GM19025 (cell line): ENCODE measurements around the gene SINHCAF.
A peak's percentile ranks its signal among the peaks of the same experiment; 100 is the strongest.
"Not testable (repeated sequence)": the region's sequence is repeated elsewhere in the genome, so short reads cannot be mapped to it uniquely, and the experiment has no call there.

Source experiments
- ATAC-seq: cut with Tn5 transposase; IDR thresholded peaks from one replicate; pipeline ENCODE4 v1.9.1; 2021; ENCODE audit warnings: mild to moderate bottlenecking, low read depth, moderate library complexity; ENCODE audit not compliant: unreplicated experiment

The SINHCAF gene, protein sequence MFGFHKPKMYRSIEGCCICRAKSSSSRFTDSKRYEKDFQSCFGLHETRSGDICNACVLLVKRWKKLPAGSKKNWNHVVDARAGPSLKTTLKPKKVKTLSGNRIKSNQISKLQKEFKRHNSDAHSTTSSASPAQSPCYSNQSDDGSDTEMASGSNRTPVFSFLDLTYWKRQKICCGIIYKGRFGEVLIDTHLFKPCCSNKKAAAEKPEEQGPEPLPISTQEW

DNA sequence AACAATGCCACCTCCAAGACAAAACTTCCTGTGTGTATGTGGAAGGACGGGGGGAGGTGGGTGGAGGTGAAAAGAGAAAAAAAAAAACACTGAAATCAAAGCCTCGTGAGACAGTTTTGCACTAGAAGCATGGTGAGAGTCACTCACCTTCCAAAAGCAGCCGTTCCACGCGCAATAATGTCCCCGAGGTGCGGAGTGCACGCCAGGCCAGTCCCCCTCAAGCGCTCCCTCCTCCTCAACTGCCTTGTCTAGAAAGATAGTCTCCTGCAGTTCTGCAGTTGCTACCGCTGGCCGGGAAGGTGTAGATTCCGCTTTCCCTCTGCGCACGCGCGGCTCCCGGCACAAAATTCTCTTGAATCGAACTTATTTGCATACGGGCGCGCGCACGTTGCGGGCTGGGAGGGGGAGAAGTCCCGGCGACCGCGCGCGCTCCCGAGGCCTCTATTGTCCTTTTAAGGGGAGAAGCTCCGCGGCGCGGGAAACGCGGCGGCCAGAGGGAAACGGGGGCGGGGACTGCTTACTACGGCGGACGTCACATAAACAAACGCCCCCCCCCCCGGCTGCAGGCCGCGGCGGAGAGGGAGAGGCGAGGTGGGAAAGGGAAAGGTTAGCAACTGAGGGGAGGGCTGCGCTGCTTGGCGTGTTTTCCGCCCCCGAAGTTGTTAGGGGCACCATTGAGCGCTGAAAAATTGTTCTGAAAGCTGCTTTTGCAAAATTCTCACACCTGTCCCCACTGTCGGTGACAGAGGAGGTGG is at the start of gene SINHCAF:
TSS of gene SINHCAF (minus strand) at position 274 of the 755 bp plus-strand sequence. CDS start 27,946 bp downstream, outside the sequence.
- ATAC-seq = peak; percentile 45

DNA sequence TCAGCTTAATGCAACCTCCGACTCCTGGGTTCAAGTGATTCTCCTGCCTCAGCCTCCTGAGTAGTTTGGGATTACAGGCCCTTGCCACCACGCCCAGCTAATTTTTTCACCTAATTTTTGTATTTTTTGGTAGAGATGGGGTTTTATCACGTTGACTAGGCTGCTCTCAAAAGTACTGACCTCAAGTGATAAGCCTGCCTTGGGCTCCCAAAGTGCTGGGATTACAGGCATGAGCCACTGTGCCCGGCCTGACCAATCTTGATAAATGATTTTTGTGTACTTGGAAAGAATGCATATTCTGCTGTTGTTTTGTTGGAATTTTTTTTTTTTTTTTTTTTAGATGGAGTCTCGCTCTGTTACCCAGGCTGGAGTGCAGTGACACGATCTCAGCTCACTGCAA is 49.5 kb upstream of the SINHCAF start:
- ATAC-seq = not testable (repeated sequence)

DNA sequence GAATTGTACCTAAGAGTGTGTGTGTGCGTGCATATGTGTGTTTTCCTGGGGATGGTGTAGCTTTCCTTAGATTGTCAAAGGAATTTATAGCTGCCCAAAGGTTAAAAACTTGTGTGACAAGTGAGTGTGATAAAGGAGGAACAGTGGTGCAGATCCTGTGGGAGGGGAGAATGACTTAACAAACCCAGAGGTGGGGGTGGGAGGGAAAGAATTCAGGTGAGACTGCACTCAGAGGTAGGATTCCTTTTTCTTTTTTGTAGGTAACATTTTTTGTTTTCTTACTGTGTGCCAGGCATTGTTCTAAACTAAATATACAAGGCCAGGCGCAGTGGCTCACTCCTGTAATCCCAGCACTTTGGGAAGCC is 45.3 kb upstream of the SINHCAF start:
- ATAC-seq = no peak

DNA sequence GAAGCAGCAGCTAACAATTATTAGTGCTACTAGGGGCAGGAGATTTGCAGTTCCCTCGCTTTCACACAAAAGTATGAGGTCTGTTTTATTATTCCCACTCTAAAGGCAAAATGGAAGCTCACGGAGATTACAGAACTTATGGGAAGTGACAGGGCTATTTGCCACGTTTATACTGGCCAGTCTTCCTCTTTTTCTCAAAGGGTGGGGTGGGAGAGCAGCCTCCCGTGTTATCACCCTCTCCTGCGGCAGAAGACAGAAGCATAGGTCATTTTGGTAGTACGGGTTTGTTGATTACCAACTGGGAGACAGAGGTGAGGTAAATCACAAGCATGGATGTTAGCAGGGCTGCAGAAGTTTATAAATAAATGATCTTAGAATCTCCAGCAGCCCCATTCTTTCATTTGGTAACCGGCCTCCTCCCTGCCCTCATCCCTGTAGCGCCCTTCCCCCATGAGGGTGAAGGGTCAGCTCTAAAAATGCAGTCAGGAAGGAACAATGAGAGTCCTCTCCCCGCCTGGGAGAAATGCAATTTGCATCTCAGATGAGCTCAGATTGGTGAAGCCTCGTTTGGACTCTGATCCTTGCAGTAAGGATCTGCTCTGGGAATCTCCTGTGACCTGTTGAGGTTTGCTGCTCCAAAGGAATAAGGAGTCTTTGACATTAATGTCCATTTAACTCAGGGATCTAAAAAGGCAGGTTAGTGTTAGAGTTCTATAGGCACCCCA is 44.7 kb upstream of the SINHCAF start:
- ATAC-seq = no peak

DNA sequence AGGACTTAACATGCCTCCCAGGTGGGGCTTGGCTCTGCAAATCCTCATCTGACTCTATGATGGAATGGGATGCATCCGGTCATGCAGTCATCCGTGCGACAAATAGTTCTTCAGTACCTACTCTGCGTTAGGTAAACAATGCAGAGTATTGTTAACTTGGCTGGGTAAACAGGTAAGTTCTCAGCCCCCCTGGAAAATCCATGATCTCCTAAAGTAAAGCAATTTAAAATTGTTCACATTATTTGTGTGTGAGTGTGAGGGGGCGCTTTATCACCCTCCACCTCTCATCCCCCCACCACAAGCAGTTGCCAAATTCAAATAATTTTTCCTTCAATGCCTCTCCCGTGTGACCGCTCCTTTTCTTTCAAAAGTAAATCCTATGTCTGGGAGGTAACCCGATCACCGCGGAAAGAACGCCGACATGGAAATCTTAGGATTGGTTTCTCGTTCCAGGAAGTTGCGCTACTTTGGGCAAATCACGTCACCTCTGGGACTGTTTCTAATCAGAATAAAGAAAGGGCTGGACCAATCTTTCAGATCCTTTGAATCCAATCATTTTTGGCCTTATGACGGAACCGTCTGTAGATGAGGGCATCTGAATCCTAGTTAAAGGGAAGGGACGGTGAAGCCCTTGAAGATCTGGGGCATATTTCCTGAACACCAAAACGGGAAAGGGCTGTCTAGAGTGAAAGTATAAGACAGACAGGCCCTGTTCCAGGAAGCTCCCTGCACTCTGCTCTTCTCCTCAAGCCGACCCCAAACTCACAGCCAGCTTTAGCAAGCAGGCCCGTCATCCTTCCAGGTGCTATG is 44.0 kb upstream of the SINHCAF start:
- ATAC-seq = no peak

DNA sequence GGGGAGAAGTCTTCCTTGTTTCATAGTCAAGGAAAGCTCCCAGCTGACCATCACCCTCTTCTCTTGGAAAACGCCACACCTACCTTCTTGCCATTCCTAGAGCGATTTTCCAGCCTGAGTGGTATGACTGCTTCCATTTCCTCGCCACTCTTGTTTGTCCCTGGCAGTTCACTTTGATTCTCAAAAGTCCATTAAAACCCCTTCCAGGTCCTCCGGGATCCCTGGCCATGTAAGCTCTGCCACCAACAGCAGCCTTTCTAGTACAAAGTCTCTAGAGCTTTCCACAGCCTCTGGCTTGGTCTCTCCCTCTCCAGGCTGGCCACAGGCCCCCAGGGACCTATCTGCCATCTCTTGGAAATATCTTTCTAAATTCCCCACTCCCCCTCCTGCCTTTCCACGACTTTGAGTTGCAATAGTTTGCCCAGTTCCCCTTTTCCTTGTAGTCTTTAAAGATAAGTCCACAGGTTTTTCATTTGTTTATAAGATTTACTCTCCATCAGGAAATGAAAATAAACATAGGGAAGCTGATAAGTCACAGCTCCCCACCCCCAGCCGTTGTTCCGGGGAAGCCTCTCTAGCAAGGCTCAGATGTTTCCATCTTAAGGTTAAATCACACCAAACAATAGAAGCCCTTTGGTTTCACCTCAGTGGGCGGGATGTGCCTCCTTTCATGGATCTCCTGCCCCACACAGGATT is 42.9 kb upstream of the SINHCAF start:
- ATAC-seq = no peak

DNA sequence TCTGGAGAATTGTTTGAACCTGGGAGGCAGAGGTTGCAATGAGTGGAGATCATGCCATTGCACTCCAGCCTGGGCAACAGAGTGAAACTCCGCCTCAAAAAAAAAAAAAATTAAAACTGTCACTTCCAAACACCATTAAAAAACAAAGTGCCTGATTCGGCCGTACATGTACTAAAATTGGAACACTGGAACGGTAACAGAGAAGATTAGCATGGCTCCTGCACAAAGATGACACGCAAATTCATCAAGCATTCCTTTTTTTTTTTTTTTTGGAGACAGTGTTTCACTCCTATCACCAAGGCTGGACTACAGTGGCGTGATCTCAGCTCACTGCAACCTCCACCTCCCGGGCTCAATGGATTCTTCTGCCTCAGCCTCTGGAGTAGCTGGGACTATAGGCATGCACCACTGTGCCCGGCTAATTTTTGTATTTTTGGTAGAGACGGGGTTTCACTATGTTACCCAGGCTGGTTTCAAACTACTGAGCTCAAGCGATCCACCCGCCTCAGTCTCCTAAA is 40.2 kb upstream of the SINHCAF start:
- no peak for ATAC-seq

DNA sequence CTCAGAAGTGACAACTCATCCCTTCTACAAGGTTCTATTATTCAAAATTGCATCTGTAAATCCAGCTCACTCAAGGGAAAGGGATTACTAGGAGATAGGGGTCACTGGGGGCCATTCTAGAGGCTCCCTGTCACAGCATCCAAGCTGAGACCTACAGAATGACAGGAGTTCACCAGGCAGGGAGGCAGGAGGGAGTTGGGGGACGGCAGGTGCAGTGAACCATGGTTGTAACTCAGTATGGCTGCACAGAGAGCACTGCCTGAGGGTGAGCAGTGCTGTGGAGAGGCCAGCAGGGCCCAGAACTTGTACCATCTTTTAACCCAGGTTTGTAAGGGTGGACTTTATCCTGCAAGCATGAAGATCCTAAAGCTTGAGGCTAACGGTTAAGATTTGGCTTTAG is 37.9 kb upstream of the SINHCAF start:
- no peak for ATAC-seq

DNA sequence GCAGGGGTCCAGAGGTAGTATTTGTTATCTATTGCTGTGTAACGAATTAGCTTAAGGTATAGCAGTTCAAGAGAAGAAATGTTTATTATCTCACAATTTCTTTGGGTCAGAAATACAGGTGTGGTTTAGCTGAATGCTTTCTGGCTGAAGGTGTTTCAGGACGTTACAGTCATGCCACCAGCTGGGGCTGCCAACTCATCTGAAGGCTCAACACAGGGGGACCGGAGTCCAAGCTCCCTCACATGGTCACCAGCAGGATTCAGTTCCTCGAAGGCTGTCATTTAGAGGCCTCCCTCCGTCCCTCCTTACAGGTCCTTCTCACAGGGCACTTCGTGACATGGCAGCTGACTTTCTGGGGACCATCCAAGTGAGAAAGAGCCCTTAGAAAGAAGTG is 37.5 kb upstream of the SINHCAF start:
- no peak for ATAC-seq

DNA sequence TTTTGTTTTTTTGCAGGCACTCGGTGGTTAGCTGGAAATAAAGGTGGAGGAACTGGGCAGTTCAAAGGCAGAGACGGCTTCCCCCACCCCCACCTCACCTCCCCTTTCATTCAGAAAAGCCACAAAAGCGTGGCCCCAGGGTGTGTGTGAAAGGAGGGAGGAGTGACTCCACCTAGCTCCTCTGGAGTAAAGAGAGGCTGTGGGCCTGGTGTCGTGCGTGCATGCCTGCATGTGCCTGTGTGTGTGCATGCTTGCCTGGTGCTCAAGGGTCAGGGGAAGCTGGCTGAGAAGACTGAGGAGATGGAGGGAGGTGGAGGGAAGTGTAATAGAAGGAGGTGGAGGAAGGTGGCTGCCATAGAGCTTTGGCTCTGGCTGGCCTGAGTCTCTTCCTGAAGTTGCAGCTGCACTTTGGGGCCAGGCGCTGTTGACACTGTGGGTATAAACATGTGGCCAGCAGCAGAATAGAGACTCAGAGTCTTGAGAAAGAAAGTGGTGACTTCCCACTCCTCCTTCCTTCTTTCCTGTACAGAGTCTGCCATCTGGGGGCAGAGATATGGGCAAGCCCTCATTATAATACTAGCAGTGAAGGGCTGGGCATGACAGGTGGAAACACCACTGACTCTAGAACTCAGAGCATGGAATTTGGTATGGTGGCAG is 36.9 kb upstream of the SINHCAF start:
- ATAC-seq = peak; percentile 69

DNA sequence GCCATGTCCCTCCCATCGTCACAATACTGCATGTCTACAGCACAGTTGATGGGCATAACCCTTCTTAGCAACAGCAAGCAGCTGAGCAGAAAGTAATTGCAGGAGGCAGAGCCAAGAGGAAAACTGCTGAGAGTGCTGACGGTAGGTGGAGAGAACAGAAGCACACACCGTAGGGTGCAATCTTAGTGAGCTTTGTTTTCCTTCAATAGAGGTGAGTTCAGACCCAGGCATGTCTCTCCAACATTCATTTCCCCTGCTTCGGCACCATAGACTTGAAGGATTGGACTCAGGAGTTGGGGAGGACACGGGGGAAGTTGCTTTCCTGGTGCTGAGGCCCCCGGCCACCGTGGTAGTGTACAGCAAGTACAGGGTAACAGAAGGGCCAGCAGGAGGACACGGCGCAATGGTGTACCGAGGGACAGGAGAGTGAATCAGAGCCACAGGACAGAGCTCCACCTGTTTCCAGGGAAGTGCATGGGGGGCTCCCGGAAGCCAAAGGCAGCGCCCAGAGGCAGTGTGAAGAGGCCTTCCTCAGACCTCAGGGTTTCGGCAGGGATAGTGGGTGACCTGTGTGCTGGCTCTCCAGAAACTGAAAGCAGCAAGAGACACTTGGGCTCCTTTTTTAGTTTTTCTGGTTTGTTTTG is 36.3 kb upstream of the SINHCAF start:
- peak; percentile 35 for ATAC-seq

DNA sequence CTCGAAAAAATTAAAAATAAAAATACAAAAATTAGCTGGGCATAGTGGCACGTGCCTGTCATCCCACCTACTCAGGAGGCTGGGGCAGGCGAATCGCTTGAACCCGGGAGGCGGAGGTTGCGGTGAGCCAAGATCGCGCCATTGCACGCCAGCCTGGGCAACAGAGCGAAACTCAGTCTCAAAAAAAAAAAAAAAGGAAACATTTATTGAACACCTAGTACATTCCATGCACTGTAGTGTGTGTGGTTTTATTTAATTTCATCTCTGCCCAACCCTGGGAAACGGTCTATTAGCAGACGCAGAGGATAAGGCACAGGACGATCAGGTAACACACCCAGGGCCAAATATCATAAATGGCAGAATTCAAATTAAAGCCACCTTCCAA is 35.8 kb upstream of the SINHCAF start:
- no peak for ATAC-seq

DNA sequence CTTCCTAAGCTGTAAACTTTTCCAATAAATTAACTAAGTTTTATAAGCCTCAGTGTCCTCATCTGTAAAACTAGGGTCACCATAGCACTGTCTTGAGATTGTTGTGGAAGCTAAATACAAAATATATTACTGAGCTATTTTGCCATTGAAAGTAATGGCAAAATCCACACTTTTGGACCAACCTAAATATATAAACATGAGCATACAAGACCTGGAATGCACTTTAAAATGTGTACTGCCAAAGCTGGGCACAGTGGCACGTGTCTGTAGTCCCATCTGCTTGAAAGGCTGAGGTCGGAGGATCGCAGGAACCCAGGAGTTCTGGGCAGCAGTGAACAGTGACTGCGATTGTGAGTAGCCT is 29.8 kb upstream of the SINHCAF start:
- ATAC-seq = no peak

DNA sequence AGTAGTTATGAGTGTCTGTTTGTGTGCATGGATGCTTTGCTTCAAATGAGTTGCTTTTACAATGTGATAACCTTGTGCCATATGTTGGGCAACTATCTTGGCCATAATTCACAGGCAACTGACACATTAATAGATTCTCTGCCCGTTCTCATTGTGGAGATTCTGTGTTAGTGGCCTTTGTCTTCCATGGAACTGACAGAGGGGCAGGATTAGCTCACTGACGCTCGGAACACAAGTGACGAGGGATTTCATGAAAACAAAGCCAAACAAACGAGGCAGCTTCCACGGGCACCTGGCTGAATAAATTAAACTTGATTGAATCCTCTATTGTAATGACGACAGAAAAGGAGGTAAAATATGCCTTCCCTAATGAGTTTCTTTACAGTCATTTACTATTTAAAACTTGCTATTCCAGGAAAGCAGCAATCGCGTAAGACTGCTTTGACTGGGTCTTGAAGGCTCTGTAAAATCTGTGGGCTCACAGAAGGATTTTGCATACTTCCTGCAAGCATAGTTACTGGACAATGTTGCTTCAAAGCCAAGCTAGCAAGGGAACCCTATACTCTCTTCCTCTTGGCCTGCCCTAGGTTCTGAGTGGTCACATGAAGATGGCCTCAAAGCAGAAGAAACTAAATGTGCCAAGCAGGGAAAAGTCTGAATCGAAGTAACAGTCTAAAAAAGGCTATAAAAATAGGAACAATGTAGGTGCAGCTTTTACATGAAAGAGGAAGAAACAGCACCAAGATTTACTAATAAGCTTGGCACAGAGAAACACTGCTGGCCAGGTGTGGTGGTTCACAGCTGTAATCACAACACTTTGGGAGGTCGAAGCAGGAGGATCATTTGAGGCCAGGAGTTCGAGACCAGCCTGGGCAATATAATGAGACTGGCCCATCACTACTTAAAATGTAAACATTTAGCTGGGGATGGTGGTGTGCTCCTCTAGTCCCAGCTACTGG is 28.1 kb upstream of the SINHCAF start:
- ATAC-seq = no peak

DNA sequence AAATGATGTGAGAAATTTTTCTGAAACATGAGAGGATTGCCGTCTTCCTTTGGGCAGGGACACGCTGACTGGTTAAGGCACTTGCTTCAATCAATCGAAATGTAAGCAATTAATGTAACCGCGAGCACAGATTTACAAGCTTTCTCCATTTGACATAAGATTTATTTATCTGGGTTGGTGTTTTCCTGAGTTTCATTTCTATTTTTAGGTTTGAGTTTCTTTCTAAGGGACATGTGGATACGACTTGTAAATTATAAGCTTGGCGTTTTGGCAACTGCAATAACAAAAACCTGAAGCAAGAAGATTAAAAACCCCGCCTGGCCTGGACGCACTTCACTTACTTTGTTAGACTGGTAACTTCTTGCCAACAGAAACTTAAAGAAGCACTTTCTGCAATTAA is 20.3 kb upstream of the SINHCAF start:
- ATAC-seq = no peak

DNA sequence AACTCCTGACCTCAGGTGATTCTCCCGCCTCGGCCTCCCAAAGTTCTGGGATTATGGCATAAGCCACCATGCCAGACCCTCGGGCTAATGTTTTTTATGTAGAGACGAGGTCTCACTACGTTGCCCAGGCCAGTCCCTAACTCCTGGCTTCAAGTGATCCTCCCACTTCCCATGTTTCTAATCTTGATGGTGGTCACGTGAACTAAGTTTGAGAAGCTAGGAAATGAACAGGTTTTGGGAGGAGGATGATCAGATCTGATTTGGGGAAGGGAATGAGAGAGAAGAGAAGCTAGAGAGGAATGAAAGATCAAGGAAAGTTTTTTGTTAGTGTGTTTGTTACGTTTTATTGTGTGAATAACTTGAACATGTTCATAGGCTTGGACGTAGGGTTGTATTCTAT is 17.2 kb upstream of the SINHCAF start:
- no peak for ATAC-seq

DNA sequence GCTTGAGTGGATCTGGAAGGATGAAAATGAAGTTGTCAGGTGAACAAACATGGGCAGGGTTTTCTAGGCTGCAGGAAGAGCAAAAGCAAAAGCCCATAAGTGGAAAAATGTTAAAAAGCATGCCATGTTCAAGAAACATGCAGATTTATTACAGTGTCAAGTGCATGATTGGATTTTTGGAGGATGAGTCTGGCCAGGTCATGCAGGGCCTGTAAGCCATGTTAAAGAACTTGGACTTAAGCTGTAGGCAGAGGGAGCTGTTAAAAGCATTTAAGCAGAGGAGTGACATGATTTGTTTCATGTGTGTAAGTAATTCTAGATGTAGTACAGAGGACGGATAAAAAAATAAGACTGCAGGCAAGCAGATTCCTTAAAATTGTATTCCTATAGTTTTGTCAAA is 16.3 kb upstream of the SINHCAF start:
- ATAC-seq = no peak
